ENCODE results near the gene MOB3A. TPM values are rescaled to one million over a fixed set of nuclear protein-coding genes. Genes with fewer than 3 reads are reported as not detected.

The MOB3A gene
- total and polyA plus RNA-seq, 2 experiments from 2014 or later = 53.1 to 53.7 TPM

GRCh38 chr19:2122251-2122650 lies 26.1 kb upstream of the MOB3A start:
- in situ Hi-C loops (cut with MboI) = no loop called here
- no peak overlapping the region for H3K4me3 ChIP-seq

DNA sequence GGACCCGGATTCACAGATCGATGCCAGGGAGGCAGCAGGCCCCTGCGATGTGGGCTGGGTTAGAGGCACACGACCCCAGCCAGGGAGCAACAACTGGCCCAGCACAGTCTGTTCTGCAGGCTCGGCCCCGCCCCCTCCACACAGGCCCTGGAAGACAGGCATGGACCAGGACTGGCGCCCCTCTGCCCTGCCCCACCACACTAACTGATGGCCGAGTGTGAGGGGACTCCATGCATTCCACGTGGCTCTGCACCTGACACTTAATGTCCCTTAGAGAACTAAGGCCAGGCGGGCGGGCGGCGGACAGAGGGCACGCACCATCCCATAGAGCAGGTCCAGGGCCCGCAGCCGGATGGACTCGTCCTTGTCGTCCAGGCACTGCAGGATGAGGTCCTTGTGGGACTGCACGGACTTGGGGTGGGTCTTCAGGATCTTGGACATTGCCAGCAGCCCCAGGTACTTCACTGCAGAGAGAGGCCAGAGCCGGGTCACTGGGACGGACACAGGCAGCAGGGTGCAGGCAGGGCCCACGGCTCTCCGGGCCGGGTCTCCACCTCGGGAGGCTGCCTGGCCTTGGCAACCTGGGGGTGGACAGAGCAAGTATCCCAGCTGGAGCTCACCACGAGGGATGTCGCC lies 25.4 kb upstream of the MOB3A start:
- Histone ChIP-seq H2AFZ (no peak overlapping the region), H4K20me1 (ENCODE audit: insufficient read depth) (no peaks in the 10 kb centered on the region), H3K36me3 (ENCODE audit: low read depth) (peaks cover 26% of the 10 kb centered on the region; the same call in 1 of the 2 replicates), H3K4me2 (ENCODE audit: unreplicated experiment) (no peak overlapping the region), H3K27me3 (replicated peaks; ENCODE audit: insufficient read depth) (no peaks in the 10 kb centered on the region), H3K79me2 (ENCODE audit: insufficient read depth) (peaks cover 28% of the 10 kb centered on the region), H3K9me2 (ENCODE audit: insufficient read depth) (no peaks in the 10 kb centered on the region), H3F3A (ENCODE audit: insufficient read depth) (no peaks in the 10 kb centered on the region), H3K4me1 (ENCODE audit: insufficient read depth) (no peaks in the 10 kb centered on the region), H3K27ac (no peak overlapping the region), H3K9ac (no peak overlapping the region), H3K9me3 (ENCODE audit: low read depth) (no peaks in the 10 kb centered on the region), H3K4me3 (no peak overlapping the region)
- in situ Hi-C loops (cut with MboI) = no loop called here
- WGBS, 2 experiments (ENCODE audit: low coverage in 1 of 2, low lambda C conversion rate in 2 of 2, missing lambda C conversion rate in 2 of 2) = 94 to 96% methylated on average over 21 to 26 of the region's 27 CpGs
- TF ChIP-seq EZH2 (IDR thresholded peaks at IDR 0.05; ENCODE audit: insufficient read depth, poor library complexity, severe bottlenecking) = no peak
- TF ChIP-seq EZH2phosphoT487 (IDR thresholded peaks at IDR 0.05; ENCODE audit: insufficient read depth, low read depth) = no peak
- no peak for DNase-seq

More at GRCh38 chr19:2122251-2122650, 26.1 kb upstream of the MOB3A start:
- Histone ChIP-seq H3K36me3 (ENCODE audit: low read depth) (peaks cover 28% of the 10 kb centered on the region; the same call in 1 of the 2 replicates), H3K4me2 (ENCODE audit: unreplicated experiment) (no peak overlapping the region), H3K27ac (no peak overlapping the region), H2AFZ (no peak overlapping the region), H3K9me3 (ENCODE audit: low read depth) (no peaks in the 10 kb centered on the region), H3K4me1 (ENCODE audit: insufficient read depth) (no peaks in the 10 kb centered on the region), H3K9me2 (ENCODE audit: insufficient read depth) (no peaks in the 10 kb centered on the region), H3K79me2 (ENCODE audit: insufficient read depth) (peaks cover 35% of the 10 kb centered on the region), H4K20me1 (ENCODE audit: insufficient read depth) (no peaks in the 10 kb centered on the region), H3K9ac (no peak overlapping the region), H3K27me3 (replicated peaks; ENCODE audit: insufficient read depth) (no peaks in the 10 kb centered on the region), H3F3A (ENCODE audit: insufficient read depth) (no peaks in the 10 kb centered on the region)
- DNase-seq = no peak
- WGBS, 2 experiments (ENCODE audit: low coverage in 1 of 2, low lambda C conversion rate in 2 of 2, missing lambda C conversion rate in 2 of 2) = 85 to 92% methylated on average over 15 of the region's 15 CpGs
- TF ChIP-seq EZH2 (IDR thresholded peaks at IDR 0.05; ENCODE audit: insufficient read depth, poor library complexity, severe bottlenecking) (no peak), EZH2phosphoT487 (IDR thresholded peaks at IDR 0.05; ENCODE audit: insufficient read depth, low read depth) (no peak)

- Histone ChIP-seq H3K4me3 (no peak overlapping the region), H3K9ac (no peak overlapping the region), H4K20me1 (ENCODE audit: insufficient read depth) (no peaks in the 10 kb centered on the region), H2AFZ (no peak overlapping the region), H3K4me2 (ENCODE audit: unreplicated experiment) (no peak overlapping the region), H3K27ac (no peak overlapping the region), H3K9me3 (ENCODE audit: low read depth) (no peaks in the 10 kb centered on the region), H3K79me2 (ENCODE audit: insufficient read depth) (peaks cover 22% of the 10 kb centered on the region), H3K4me1 (ENCODE audit: insufficient read depth) (no peaks in the 10 kb centered on the region), H3F3A (ENCODE audit: insufficient read depth) (no peaks in the 10 kb centered on the region), H3K9me2 (ENCODE audit: insufficient read depth) (no peaks in the 10 kb centered on the region), H3K36me3 (ENCODE audit: low read depth) (peaks cover 26% of the 10 kb centered on the region; the same call in 1 of the 2 replicates), H3K27me3 (replicated peaks; ENCODE audit: insufficient read depth) (no peaks in the 10 kb centered on the region)
- in situ Hi-C loops (cut with MboI) = no loop called here
- no peak for DNase-seq
- WGBS, 2 experiments (ENCODE audit: low coverage in 1 of 2, low lambda C conversion rate in 2 of 2, missing lambda C conversion rate in 2 of 2) = 94 to 96% methylated on average over 25 to 26 of the region's 26 CpGs
- TF ChIP-seq EZH2 (IDR thresholded peaks at IDR 0.05; ENCODE audit: insufficient read depth, poor library complexity, severe bottlenecking) = no peak
Measured at GRCh38 chr19:2120821-2121220, 24.7 kb upstream of the MOB3A start.

- no peak overlapping the region for H3K4me3 ChIP-seq
- H3K9me3 ChIP-seq (ENCODE audit: low read depth) = no peaks in the 10 kb centered on the region
- no peaks in the 10 kb centered on the region for H3K27me3 ChIP-seq (replicated peaks; ENCODE audit: insufficient read depth)
- H4K20me1 ChIP-seq (ENCODE audit: insufficient read depth) = no peaks in the 10 kb centered on the region
- H3K4me1 ChIP-seq (ENCODE audit: insufficient read depth) = no peaks in the 10 kb centered on the region
- H3K27ac ChIP-seq = no peak overlapping the region
- TF ChIP-seq EZH2phosphoT487 (IDR thresholded peaks at IDR 0.05; ENCODE audit: insufficient read depth, low read depth) (no peak), EZH2 (IDR thresholded peaks at IDR 0.05; ENCODE audit: insufficient read depth, poor library complexity, severe bottlenecking) (no peak)
- no peak for DNase-seq
- H2AFZ ChIP-seq = no peak overlapping the region
- no peak overlapping the region for H3K9ac ChIP-seq
- H3K36me3 ChIP-seq (ENCODE audit: low read depth) = peaks cover 22% of the 10 kb centered on the region; the same call in 1 of the 2 replicates
- H3K79me2 ChIP-seq (ENCODE audit: insufficient read depth) = peaks cover 15% of the 10 kb centered on the region
- WGBS, 2 experiments (ENCODE audit: low coverage in 1 of 2, low lambda C conversion rate in 2 of 2, missing lambda C conversion rate in 2 of 2) = 90 to 91% methylated on average over 30 to 31 of the region's 31 CpGs
- H3K9me2 ChIP-seq (ENCODE audit: insufficient read depth) = no peaks in the 10 kb centered on the region
- no peak overlapping the region for H3K4me2 ChIP-seq (ENCODE audit: unreplicated experiment)
- H3F3A ChIP-seq (ENCODE audit: insufficient read depth) = no peaks in the 10 kb centered on the region
- in situ Hi-C loops (cut with MboI) = no loop called here
Measured at GRCh38 chr19:2119921-2120785, 24.0 kb upstream of the MOB3A start.
